IMR-90 (cell line): Measurements from ENCODE around the gene SHC1. TPM values are rescaled to one million over a fixed set of nuclear protein-coding genes. Genes with fewer than 3 reads are reported as not detected.

Experiments used
- ATAC-seq: fragments of 200-7000 bp; cut with Tn5 transposase; 2 replicates; pipeline ENCODE4 v1.9.1; 2020; ENCODE audit warnings: low read depth, mild to moderate bottlenecking, moderate library complexity
- BruUV-seq: library from RNA; stranded (reverse); fragments of 400-500 nt; replicated peaks from 2 replicates; lab custom pipeline; 2021; lab: Mats Ljungman, UMichigan
- CTCF ChIA-PET: fragments of 300-600 bp; formaldehyde crosslinking; extraction: SDS; loops from one replicate; lab custom pipeline; 2021; ENCODE audit warnings: antibody characterized with exemption; lab: Yijun Ruan, JAX
- POLR2A ChIA-PET: fragments of 300-600 bp; sonication (Branson Sonifier 250); formaldehyde crosslinking; loops from one replicate; lab custom pipeline; 2022; ENCODE audit warnings: antibody characterized with exemption; ENCODE audit not compliant: unreplicated experiment; lab: Charles Lee
- DNase-seq: peaks from one replicate; pipeline ENCODE4 v3.0.0; 2013
- H2AFZ ChIP-seq: replicated peaks from 2 replicates; pipeline ENCODE3; 2013; ENCODE audit warnings: low read length, mild to moderate bottlenecking; ENCODE audit not compliant: poor library complexity
- H2AK5ac ChIP-seq: 2 replicates; pipeline ENCODE4 v1.6.1; 2013; ENCODE audit warnings: low read depth, low read length, inconsistent platforms
- H2AK9ac ChIP-seq: replicated peaks from 2 replicates; pipeline ENCODE3; 2013; ENCODE audit warnings: mild to moderate bottlenecking, low read depth, low read length, moderate library complexity; ENCODE audit not compliant: poor library complexity
- H2BK120ac ChIP-seq: 2 replicates; pipeline ENCODE4 v1.6.1; 2013; ENCODE audit warnings: low read depth, low read length, inconsistent platforms
- H2BK15ac ChIP-seq: 3 replicates; pipeline ENCODE4 v1.6.1; 2013; ENCODE audit warnings: low read depth, low read length, inconsistent platforms
- H2BK20ac ChIP-seq: 2 replicates; pipeline ENCODE4 v1.6.1; 2013; ENCODE audit warnings: low read depth, mild to moderate bottlenecking, inconsistent platforms, low read length, moderate library complexity
- H2BK5ac ChIP-seq: 2 replicates; pipeline ENCODE4 v1.6.1; 2013; ENCODE audit warnings: mild to moderate bottlenecking, low read depth, low read length, inconsistent platforms; ENCODE audit not compliant: poor library complexity, severe bottlenecking
- H3K14ac ChIP-seq: replicated peaks from 2 replicates; pipeline ENCODE4 v1.6.1; 2013; ENCODE audit warnings: low read depth, low read length, inconsistent platforms
- H3K18ac ChIP-seq: 2 replicates; pipeline ENCODE4 v1.6.1; 2013; ENCODE audit warnings: low read depth, low read length, control low read depth
- H3K23ac ChIP-seq: 2 replicates; pipeline ENCODE4 v1.6.1; 2013; ENCODE audit warnings: low read depth, low read length, inconsistent platforms
- H3K27ac ChIP-seq: 2 replicates; pipeline ENCODE4 v1.5.1; 2013; ENCODE audit warnings: mild to moderate bottlenecking, control low read depth, low read length; ENCODE audit not compliant: insufficient read depth
- H3K27me3 ChIP-seq: 2 replicates; pipeline ENCODE4 v1.6.1; 2013; ENCODE audit warnings: low read length; ENCODE audit not compliant: control insufficient read depth, insufficient read depth
- H3K36me3 ChIP-seq: 2 replicates; pipeline ENCODE4 v1.6.1; 2013; ENCODE audit warnings: low read length, mixed read lengths; ENCODE audit not compliant: control insufficient read depth, insufficient read depth
- H3K4ac ChIP-seq: 2 replicates; pipeline ENCODE4 v1.6.1; 2013; ENCODE audit warnings: low read depth, low read length, inconsistent platforms
- H3K4me1 ChIP-seq: 2 replicates; pipeline ENCODE4 v1.6.1; 2013; ENCODE audit warnings: low read length, mixed read lengths; ENCODE audit not compliant: control insufficient read depth, insufficient read depth
- H3K4me2 ChIP-seq: 2 replicates; pipeline ENCODE4 v1.6.1; 2013; ENCODE audit warnings: low read depth, mild to moderate bottlenecking, control low read depth, low read length, moderate library complexity
- H3K4me3 ChIP-seq: 2 replicates; pipeline ENCODE4 v1.5.1; 2013; ENCODE audit warnings: low read depth, mild to moderate bottlenecking, control low read depth, low read length, moderate library complexity; ENCODE audit not compliant: insufficient read depth
- H3K56ac ChIP-seq: 2 replicates; pipeline ENCODE4 v1.6.1; 2013; ENCODE audit warnings: low read length, inconsistent platforms; ENCODE audit not compliant: insufficient read depth; ENCODE audit errors: extremely low read depth
- H3K79me1 ChIP-seq, 2 experiments: 2 replicates each; pipeline ENCODE4 v1.6.1; 2013; ENCODE audit warnings: low read length in 2 of 2, inconsistent platforms in 1 of 2, low read depth in 1 of 2
- H3K9ac ChIP-seq: 2 replicates; pipeline ENCODE4 v1.6.1; 2013; ENCODE audit warnings: low read depth, low read length, control low read depth
- H3K9me1 ChIP-seq: 2 replicates; pipeline ENCODE4 v1.6.1; 2013; ENCODE audit warnings: low read length, inconsistent platforms; ENCODE audit not compliant: insufficient read depth
- H3K9me3 ChIP-seq: 2 replicates; pipeline ENCODE4 v1.6.1; 2013; ENCODE audit warnings: low read length; ENCODE audit not compliant: control insufficient read depth, insufficient read depth
- H4K20me1 ChIP-seq: 2 replicates; pipeline ENCODE4 v1.6.1; 2013; ENCODE audit warnings: low read length, inconsistent platforms; ENCODE audit not compliant: insufficient read depth
- H4K5ac ChIP-seq: 2 replicates; pipeline ENCODE4 v1.6.1; 2013; ENCODE audit warnings: mild to moderate bottlenecking, low read depth, low read length, control low read depth
- H4K8ac ChIP-seq, 2 experiments: 2 replicates each; pipeline ENCODE4 v1.6.1; 2013; ENCODE audit warnings: low read depth in 2 of 2, low read length in 2 of 2, control low read depth in 1 of 2, inconsistent platforms in 1 of 2
- H4K91ac ChIP-seq: 2 replicates; pipeline ENCODE4 v1.6.1; 2013; ENCODE audit warnings: low read depth, low read length, inconsistent platforms; ENCODE audit not compliant: insufficient read depth
- MAFK ChIP-seq: IDR thresholded peaks from 2 replicates; pipeline ENCODE4 v1.6.1; 2012; ENCODE audit warnings: low read depth, low read length, improper control_type of control experiment
- MAZ ChIP-seq: IDR thresholded peaks from 2 replicates; pipeline ENCODE4 v1.6.1; 2012; ENCODE audit warnings: low read depth, mild to moderate bottlenecking, low read length, improper control_type of control experiment, moderate library complexity, borderline replicate concordance
- NFE2L2 ChIP-seq: fragments of 150-350 bp; IDR thresholded peaks from 2 replicates; pipeline ENCODE4 v1.6.1; 2016; ENCODE audit warnings: low read depth, mild to moderate bottlenecking, low read length
- WGBS, 2 experiments: methylation state at CpG; one replicate each; pipeline versions ENCODE4 v1.1.5 to v1.1.7; 2013; ENCODE audit warnings: missing lambda C conversion rate in 2 of 2; ENCODE audit not compliant: insufficient read length in 1 of 2; ENCODE audit errors: extremely low coverage in 2 of 2; 5-methylcytosine and 5-hydroxymethylcytosine counted together
- dilution Hi-C: fragments of 300-500 bp; cut with HindIII; formaldehyde crosslinking; loops from one replicate; pipeline ENCODE4 v1.14.3; 2018; ENCODE audit warnings: low sequenced_read_pairs; ENCODE audit not compliant: unreplicated experiment
- in situ Hi-C: fragments of 300-500 bp; cut with MboI; formaldehyde crosslinking; loops from 3 replicates; pipeline ENCODE4 v1.14.3; 2019; ENCODE audit warnings: low sequenced_read_pairs, inconsistent platforms, mixed read lengths
- intact Hi-C: fragments of 100-400 bp; cut with micrococcal nuclease; formaldehyde crosslinking; loops from 2 replicates; pipeline ENCODE4 v1.10.0; 2022
- polyA plus RNA-seq, 3 experiments: library from polyadenylated mRNA; depleted of rRNA; stranded (reverse); fragments of >200 nt; gene quantifications; 2 replicates each; pipeline ENCODE4 v1.2.3, GENCODE V29; 2012; ENCODE audit warnings: low replicate concordance in 1 of 3
- total RNA-seq: library from RNA; depleted of rRNA; stranded (reverse); fragments of >200 nt; gene quantifications from 2 replicates; pipeline ENCODE4 v1.2.3, GENCODE V29; 2012
- TF ChIP-seq, protein P1 (sequence below): fragments of 150-350 bp; IDR thresholded peaks from 2 replicates; pipeline ENCODE4 v1.6.1; 2016; ENCODE audit warnings: low read depth, mild to moderate bottlenecking, low read length, moderate library complexity, borderline replicate concordance

Gene SHC1
- total and polyA plus RNA-seq, 2 of the 4 experiments (the other 2 are of a cell fraction), result 352 to 355 TPM

DNA sequence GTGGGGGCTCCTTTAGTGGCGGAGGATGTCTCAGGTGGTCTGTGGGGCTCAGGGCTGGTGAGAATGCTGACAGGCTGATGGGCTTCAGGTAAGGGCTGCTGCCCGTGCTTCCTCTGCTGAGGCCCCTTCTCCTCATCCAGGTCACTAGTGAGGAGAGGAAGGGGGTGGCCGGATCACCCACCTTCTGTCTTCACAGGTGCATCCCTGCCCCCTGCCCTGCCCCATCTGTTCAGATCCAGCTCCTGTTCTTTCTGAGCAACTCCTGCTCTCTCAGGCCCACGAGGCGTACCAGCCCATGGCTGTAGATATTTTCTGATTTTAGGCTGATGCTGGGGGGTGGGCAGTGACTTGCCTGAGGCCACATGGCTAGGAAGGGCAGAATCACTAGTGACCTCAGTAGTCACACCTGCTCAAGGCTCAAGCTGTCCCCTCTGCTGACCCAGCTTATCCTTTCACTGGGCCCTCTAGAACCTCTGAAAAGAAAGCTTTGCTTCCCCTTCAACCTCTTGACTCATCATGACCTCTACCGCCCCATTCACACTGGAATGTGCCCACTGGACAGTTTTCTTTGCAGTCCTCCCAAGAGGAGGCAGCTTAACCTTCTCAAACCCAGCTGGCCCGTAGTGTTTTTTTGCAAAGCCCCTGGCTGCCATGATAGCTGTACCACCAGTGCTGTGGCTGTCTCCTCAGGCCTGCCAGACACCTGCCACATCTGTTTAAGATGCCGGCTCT is 48.2 kb upstream of the SHC1 start:
- WGBS, 2 experiments, result 64% methylated on average over 3 of the region's 8 CpGs; no CpG with 5 or more reads in 1 of the 2 experiments
- no peaks in the 10 kb centered on the region for H3K9me3 ChIP-seq
- ATAC-seq (no peak), DNase-seq (no peak)
- TF ChIP-seq NFE2L2 (no peak), MAZ (no peak), MAFK (0 out of 2 replicates have a peak, but pooled peaks have one; percentile 45)
- TF ChIP-seq, protein P1, sequence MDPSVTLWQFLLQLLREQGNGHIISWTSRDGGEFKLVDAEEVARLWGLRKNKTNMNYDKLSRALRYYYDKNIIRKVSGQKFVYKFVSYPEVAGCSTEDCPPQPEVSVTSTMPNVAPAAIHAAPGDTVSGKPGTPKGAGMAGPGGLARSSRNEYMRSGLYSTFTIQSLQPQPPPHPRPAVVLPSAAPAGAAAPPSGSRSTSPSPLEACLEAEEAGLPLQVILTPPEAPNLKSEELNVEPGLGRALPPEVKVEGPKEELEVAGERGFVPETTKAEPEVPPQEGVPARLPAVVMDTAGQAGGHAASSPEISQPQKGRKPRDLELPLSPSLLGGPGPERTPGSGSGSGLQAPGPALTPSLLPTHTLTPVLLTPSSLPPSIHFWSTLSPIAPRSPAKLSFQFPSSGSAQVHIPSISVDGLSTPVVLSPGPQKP, result no peak
- ChIA-PET POLR2A (no interaction called here), CTCF (interaction anchor here (0.6 to 1.1 kb wide), 2 partner anchors 16 to 20 kb away, joined by 3 read pairs; no protein-coding TSS in a partner anchor)
- H2BK20ac ChIP-seq, result no peak overlapping the region
- H3K9me1 ChIP-seq, result peaks cover 2% of the 10 kb centered on the region; the same call in 1 of the 2 replicates
- dilution Hi-C loops, result no loop called here
- H3K4ac ChIP-seq, result no peak overlapping the region
- peaks cover 0 to 5% of the 10 kb centered on the region in 2 experiments; a peak in 1 of 4 replicates for H3K79me1 ChIP-seq
- H3K27ac ChIP-seq, result no peak overlapping the region
- H3K9ac ChIP-seq, result no peak overlapping the region
- H4K20me1 ChIP-seq, result no peaks in the 10 kb centered on the region; the same call in 1 of the 2 replicates
- peaks cover 6% of the 10 kb centered on the region; the same call in 1 of the 2 replicates for H3K4me1 ChIP-seq
- no peak overlapping the region for H4K5ac ChIP-seq
- H3K27me3 ChIP-seq, result peaks cover 2% of the 10 kb centered on the region; the same call in 1 of the 2 replicates
- H3K56ac ChIP-seq, result no peak overlapping the region
- H3K36me3 ChIP-seq, result peaks cover 21% of the 10 kb centered on the region
- H4K8ac ChIP-seq, result no peak overlapping the region
- H3K18ac ChIP-seq, result no peak overlapping the region
- no TSS peak for BruUV-seq
- H2AK5ac ChIP-seq, result peak overlapping the region; percentile 51; the same call in 1 of the 2 replicates
- H3K23ac ChIP-seq, result no peak overlapping the region
- no peak overlapping the region for H2BK120ac ChIP-seq
- peak overlapping the region; percentile 37; the same call in 1 of the 3 replicates for H2BK15ac ChIP-seq
- in situ Hi-C loops, result no loop called here
- H4K91ac ChIP-seq, result no peak overlapping the region
- H3K4me2 ChIP-seq, result no peak overlapping the region
- H2BK5ac ChIP-seq, result no peak overlapping the region
- H2AK9ac ChIP-seq, result peak overlapping the region; percentile 55
- intact Hi-C loops, result no loop called here
- no peak overlapping the region for H3K4me3 ChIP-seq
- no peak overlapping the region for H3K14ac ChIP-seq
- no peak overlapping the region for H2AFZ ChIP-seq
